HepG2 (cell line): ENCODE results near the gene DDRGK1. TPM values are rescaled to one million over a fixed set of nuclear protein-coding genes. Genes with fewer than 3 reads are reported as not detected.

Experiments used
- AKAP8 ChIP-seq: sonication (generic); formaldehyde crosslinking; IDR thresholded peaks from 2 replicates; pipeline ENCODE4 v1.5.1; 2020; ENCODE audit warnings: mild to moderate bottlenecking, missing genetic modification reagents
- DNMT3B ChIP-seq: conservative IDR thresholded peaks from 2 replicates; pipeline ENCODE4 v1.6.1; 2016; ENCODE audit warnings: missing biosample characterization, control low read depth
- ERF ChIP-seq: IDR thresholded peaks from 2 replicates; pipeline ENCODE4 v1.6.1; 2018; ENCODE audit warnings: missing biosample characterization, missing genetic modification reagents
- FIP1L1 ChIP-seq: fragments of 200-400 bp; formaldehyde crosslinking; IDR thresholded peaks from 2 replicates; pipeline ENCODE4 v1.6.1; 2018; ENCODE audit warnings: low read depth, mild to moderate bottlenecking, low read length, moderate library complexity, borderline replicate concordance; ENCODE audit not compliant: insufficient read depth
- FOXP1 ChIP-seq, 2 experiments: fragments of 450-650 bp in 1 of 2; IDR thresholded peaks; 2 replicates each; pipeline ENCODE4 v1.6.1; 2017 to 2018; ENCODE audit warnings: antibody characterized with exemption in 1 of 2
- HOXA7 ChIP-seq: sonication (generic); formaldehyde crosslinking; IDR thresholded peaks from 2 replicates; pipeline ENCODE4 v1.8.1; 2022; ENCODE audit warnings: mild to moderate bottlenecking, missing genetic modification reagents, moderate library complexity
- KMT2A ChIP-seq: sonication (generic); formaldehyde crosslinking; IDR thresholded peaks from 2 replicates; pipeline ENCODE4 v1.4.0; 2020; ENCODE audit warnings: missing genetic modification reagents
- MEF2D ChIP-seq: sonication (generic); formaldehyde crosslinking; IDR thresholded peaks from 2 replicates; pipeline ENCODE4 v1.5.1; 2020; ENCODE audit warnings: mild to moderate bottlenecking, missing genetic modification reagents
- MTA3 ChIP-seq: sonication (generic); formaldehyde crosslinking; IDR thresholded peaks from 2 replicates; pipeline ENCODE4 v1.4.0; 2020; ENCODE audit warnings: missing genetic modification reagents
- NFKB2 ChIP-seq: sonication (generic); formaldehyde crosslinking; IDR thresholded peaks from 2 replicates; pipeline ENCODE4 v1.4.0; 2020; ENCODE audit warnings: missing genetic modification reagents, borderline replicate concordance
- SMARCE1 ChIP-seq: fragments of 450-650 bp; IDR thresholded peaks from 2 replicates; pipeline ENCODE4 v1.6.1; 2017; ENCODE audit warnings: borderline replicate concordance
- SOX13 ChIP-seq, 3 experiments: fragments of 450-650 bp in 1 of 3; sonication (generic) in 1 of 3; formaldehyde crosslinking in 1 of 3; IDR thresholded peaks in 2 of 3; conservative IDR thresholded peaks in 1 of 3; 2 replicates each; pipeline versions ENCODE4 v1.5.0 to v1.6.1; 2016 to 2020; ENCODE audit warnings: antibody characterized with exemption in 1 of 3, mild to moderate bottlenecking in 1 of 3, missing compliant biosample characterization in 1 of 3, missing genetic modification reagents in 1 of 3, moderate library complexity in 1 of 3
- SP140L ChIP-seq: sonication (generic); formaldehyde crosslinking; IDR thresholded peaks from 2 replicates; pipeline ENCODE4 v1.4.0; 2020; ENCODE audit warnings: missing genetic modification reagents, borderline replicate concordance
- SP2 ChIP-seq: sonication (generic); formaldehyde crosslinking; IDR thresholded peaks from 2 replicates; pipeline ENCODE4 v1.5.1; 2020; ENCODE audit warnings: mild to moderate bottlenecking, missing genetic modification reagents
- TAF1 ChIP-seq: sonication (generic); formaldehyde crosslinking; IDR thresholded peaks from 2 replicates; pipeline ENCODE4 v1.4.0; 2020; ENCODE audit warnings: missing genetic modification reagents
- TBP ChIP-seq: sonication (generic); formaldehyde crosslinking; IDR thresholded peaks from 2 replicates; pipeline ENCODE4 v1.5.0; 2020; ENCODE audit warnings: missing genetic modification reagents
- TRAFD1 ChIP-seq: sonication (generic); formaldehyde crosslinking; IDR thresholded peaks from 2 replicates; pipeline ENCODE4 v1.5.1; 2020; ENCODE audit warnings: missing genetic modification reagents, mild to moderate bottlenecking, borderline replicate concordance
- ZBTB42 ChIP-seq: sonication (generic); formaldehyde crosslinking; IDR thresholded peaks from 2 replicates; pipeline ENCODE4 v1.5.0; 2020; ENCODE audit warnings: mild to moderate bottlenecking, missing genetic modification reagents
- ZBTB46 ChIP-seq: sonication (generic); formaldehyde crosslinking; IDR thresholded peaks from 2 replicates; pipeline ENCODE4 v1.4.0; 2020; ENCODE audit warnings: mild to moderate bottlenecking, missing genetic modification reagents, borderline replicate concordance
- ZFP37 ChIP-seq: sonication (generic); formaldehyde crosslinking; IDR thresholded peaks from 2 replicates; pipeline ENCODE4 v1.4.0; 2020; ENCODE audit warnings: missing genetic modification reagents, borderline replicate concordance
- ZNF225 ChIP-seq: sonication (generic); formaldehyde crosslinking; IDR thresholded peaks from 2 replicates; pipeline ENCODE4 v1.4.0; 2020; ENCODE audit warnings: mild to moderate bottlenecking, missing genetic modification reagents
- ZNF34 ChIP-seq: sonication (generic); formaldehyde crosslinking; IDR thresholded peaks from 2 replicates; pipeline ENCODE4 v1.4.0; 2020; ENCODE audit warnings: mild to moderate bottlenecking, missing genetic modification reagents, borderline replicate concordance
- ZNF383 ChIP-seq: sonication (generic); formaldehyde crosslinking; IDR thresholded peaks from 2 replicates; pipeline ENCODE4 v1.4.0; 2020; ENCODE audit warnings: missing genetic modification reagents, mild to moderate bottlenecking, borderline replicate concordance
- ZNF546 ChIP-seq: sonication (generic); formaldehyde crosslinking; conservative IDR thresholded peaks from 2 replicates; pipeline ENCODE4 v1.8.1; 2023; ENCODE audit warnings: mild to moderate bottlenecking, missing genetic modification reagents
- ZSCAN29 ChIP-seq: sonication (generic); formaldehyde crosslinking; conservative IDR thresholded peaks from 2 replicates; pipeline ENCODE4 v1.4.0; 2020; ENCODE audit warnings: mild to moderate bottlenecking, missing genetic modification reagents
- ZSCAN9 ChIP-seq: IDR thresholded peaks from 2 replicates; pipeline ENCODE4 v1.6.1; 2016; ENCODE audit warnings: borderline replicate concordance
- polyA plus RNA-seq, 8 experiments: library from polyadenylated mRNA; depleted of rRNA in 3 of 8; stranded (reverse) in 7 of 8; unstranded in 1 of 8; fragments of >200 nt; fragmentation: Illumina TruSeq in 4 of 8; extraction: Trizol in 4 of 8; gene quantifications; 2 replicates each; pipeline versions ENCODE4 v1.2.1 to v1.2.3, GENCODE V29; 2011 to 2016; ENCODE audit warnings: low read depth in 4 of 8, missing spikeins in 1 of 8, mixed read lengths in 1 of 8; ENCODE audit not compliant: insufficient read depth in 1 of 8
- total RNA-seq, 5 experiments: library from RNA; depleted of rRNA; stranded (reverse); fragments of >200 nt; fragmentation: Illumina TruSeq; extraction: Trizol; gene quantifications; 2 replicates each; pipeline ENCODE4 v1.2.3, GENCODE V29; 2016; ENCODE audit warnings: low read depth in 1 of 5

The DDRGK1 gene
- total and polyA plus RNA-seq, 2 of the 13 experiments (the other 11 are each of a cell fraction or from before 2014, with no cell fraction given): 96.7 to 149 TPM

- TF ChIP-seq ZBTB46: peak; percentile 91
- no peak for TF ChIP-seq MTA3 (CRISPR knock-in tag)
- no peak for TF ChIP-seq ZNF34 (CRISPR knock-in tag)
- TF ChIP-seq ZSCAN29: peak; percentile 56; the same call in 1 of the 2 replicates
- peak; percentile 89 for TF ChIP-seq ZNF225 (CRISPR knock-in tag)
- peak; percentile 93 for TF ChIP-seq TAF1 (CRISPR knock-in tag)
- peak; percentile 59 for TF ChIP-seq MEF2D (CRISPR knock-in tag)
- TF ChIP-seq SP2: peak; percentile 56
- no peak for TF ChIP-seq FOXP1 (IDR thresholded peaks at IDR 0.05)
- TF ChIP-seq FOXP1 (CRISPR knock-in tag; IDR thresholded peaks at IDR 0.05): no peak; the same call in 1 of the 2 replicates
- TF ChIP-seq HOXA7 (CRISPR knock-in tag): no peak
- TF ChIP-seq ZFP37 (CRISPR knock-in tag): peak; percentile 87
- TF ChIP-seq FIP1L1: peak; percentile 37; the same call in 1 of the 2 replicates
- no peak for TF ChIP-seq SMARCE1
- TF ChIP-seq ZNF383 (CRISPR knock-in tag): peak; percentile 81; the same call in 1 of the 2 replicates
- TF ChIP-seq ERF: peak; percentile 74
- peak; percentile 79; the same call in 1 of the 2 replicates for TF ChIP-seq ZSCAN9
- peak; percentile 84 for TF ChIP-seq ZNF546 (CRISPR knock-in tag)
- peak; percentile 68; the same call in 1 of the 2 replicates for TF ChIP-seq ZBTB42 (CRISPR knock-in tag)
- TF ChIP-seq TRAFD1 (CRISPR knock-in tag): peak; percentile 92
- TF ChIP-seq SP140L (CRISPR knock-in tag): 0 out of 2 replicates have a peak, but pooled peaks have one; percentile 27
- peak; percentile 76 for TF ChIP-seq KMT2A
- TF ChIP-seq AKAP8 (CRISPR knock-in tag): peak; percentile 96
- peak; percentile 15; the same call in 1 of the 2 replicates for TF ChIP-seq DNMT3B (CRISPR knock-in tag)
- TF ChIP-seq NFKB2 (CRISPR knock-in tag): peak; percentile 95
- TF ChIP-seq SOX13 (IDR thresholded peaks at IDR 0.05): peak; percentile 45; the same call in 1 of the 2 replicates
- TF ChIP-seq SOX13 (CRISPR knock-in tag; conservative IDR thresholded peaks at IDR 0.05 in 1 of 2, IDR thresholded peaks at IDR 0.05 in 1 of 2): no peak; a peak in 1 of 4 replicates
- no peak for TF ChIP-seq TBP
Observed at GRCh38 chr20:3204124-3204794, at the start of gene DDRGK1 (continued).
